ENCODE data around the gene SP100.
"Not testable (repeated sequence)": the region's sequence is repeated elsewhere in the genome, so short reads cannot be mapped to it uniquely, and the experiment has no call there.

SP100 gene

GRCh38 chr2:230434677-230435324 is 18.8 kb downstream of the SP100 start (continued):
- TF ChIP-seq SP3 (tag by site-specific recombination; IDR thresholded peaks at IDR 0.05) (no peak), ZSCAN4 (tag by site-specific recombination; IDR thresholded peaks at IDR 0.05) (no peak), KLF9 (tag by site-specific recombination; IDR thresholded peaks at IDR 0.05; ENCODE audit: low read depth) (no peak), SP2 (tag by site-specific recombination; IDR thresholded peaks at IDR 0.05) (no peak)

- TF ChIP-seq MYNN (tag by site-specific recombination; IDR thresholded peaks at IDR 0.05; ENCODE audit: borderline replicate concordance) = no peak
- no peak for TF ChIP-seq ZNF785 (tag by site-specific recombination; IDR thresholded peaks at IDR 0.05)
- no peak for TF ChIP-seq MZF1 (tag by site-specific recombination; IDR thresholded peaks at IDR 0.05; ENCODE audit: borderline replicate concordance)
- no peak for TF ChIP-seq BCL11A (tag by site-specific recombination; IDR thresholded peaks at IDR 0.05; ENCODE audit: low read depth)
- TF ChIP-seq ZNF404 (tag by site-specific recombination; IDR thresholded peaks at IDR 0.05) = no peak
- no peak for TF ChIP-seq KLF17 (tag by site-specific recombination; IDR thresholded peaks at IDR 0.05)
- TF ChIP-seq ZNF302 (tag by site-specific recombination; IDR thresholded peaks at IDR 0.05; ENCODE audit: low read depth) = no peak
- TF ChIP-seq ZNF629 (tag by site-specific recombination; IDR thresholded peaks at IDR 0.05) = no peak
- no peak for TF ChIP-seq YY2 (tag by site-specific recombination; IDR thresholded peaks at IDR 0.05)
- TF ChIP-seq ZNF132 (tag by site-specific recombination; IDR thresholded peaks at IDR 0.05; ENCODE audit: borderline replicate concordance) = no peak
- TF ChIP-seq ZNF513 (tag by site-specific recombination; IDR thresholded peaks at IDR 0.05) = no peak
- TF ChIP-seq ZNF223 (tag by site-specific recombination; IDR thresholded peaks at IDR 0.05) = no peak
- no peak for TF ChIP-seq ZFP69B (tag by site-specific recombination; IDR thresholded peaks at IDR 0.05)
- no peak for TF ChIP-seq ZIC2 (tag by site-specific recombination; IDR thresholded peaks at IDR 0.05)
- no peak for TF ChIP-seq ZNF521 (tag by site-specific recombination; IDR thresholded peaks at IDR 0.05)
- no peaks in the 10 kb centered on the region for H3K36me3 ChIP-seq (ENCODE audit: control insufficient read depth in 2 of 2, insufficient read depth in 1 of 2, low read length in 2 of 2)
- ChIA-PET CTCF (interaction anchor here (0.5 kb wide), 1 partner anchor 131 kb away, joined by 4 read pairs; no protein-coding TSS in a partner anchor), POLR2A (no interaction called here)
- H3K4me1 ChIP-seq (ENCODE audit: control insufficient read depth, insufficient read depth, low read length) = no peaks in the 10 kb centered on the region
- no peak overlapping the region for H3K27ac ChIP-seq (ENCODE audit: extremely low read depth, low read depth, low read length)
- no peaks in the 10 kb centered on the region for H3K9me3 ChIP-seq (ENCODE audit: control insufficient read depth, insufficient read depth, low read depth, low read length)
- H3K4me3 ChIP-seq (ENCODE audit: low read depth, low read length) = no peak overlapping the region
Observed at GRCh38 chr2:230435431-230435830, 19.4 kb downstream of the SP100 start.

- CTCF ChIA-PET; H3K36me3 ChIP-seq (ENCODE audit: control insufficient read depth in 2 of 2, insufficient read depth in 1 of 2, low read length in 2 of 2): not testable (repeated sequence)
Observed at GRCh38 chr2:230439121-230439520, 23.1 kb downstream of the SP100 start.

More at GRCh38 chr2:230439121-230439520, 23.1 kb downstream of the SP100 start:
- POLR2A ChIA-PET; H3K27ac ChIP-seq (ENCODE audit: extremely low read depth, low read depth, low read length); H3K9me3 ChIP-seq (ENCODE audit: control insufficient read depth, insufficient read depth, low read depth, low read length); H3K4me3 ChIP-seq (ENCODE audit: low read depth, low read length); H3K4me1 ChIP-seq (ENCODE audit: control insufficient read depth, insufficient read depth, low read length): not testable (repeated sequence)

Data from HEK293 (cell line).